Stimulated activated CD8-positive, alpha-beta memory T cell treated with anti-CD3 and anti-CD28 coated beads, Interleukin-4, amount 100 ng/mL, for 48 hours (primary cell): Measurements from ENCODE around the gene YPEL5.

Source experiments
- DNase-seq: peaks from one replicate; pipeline ENCODE4 v3.0.0-alpha.2; 2020

Gene YPEL5

DNA sequence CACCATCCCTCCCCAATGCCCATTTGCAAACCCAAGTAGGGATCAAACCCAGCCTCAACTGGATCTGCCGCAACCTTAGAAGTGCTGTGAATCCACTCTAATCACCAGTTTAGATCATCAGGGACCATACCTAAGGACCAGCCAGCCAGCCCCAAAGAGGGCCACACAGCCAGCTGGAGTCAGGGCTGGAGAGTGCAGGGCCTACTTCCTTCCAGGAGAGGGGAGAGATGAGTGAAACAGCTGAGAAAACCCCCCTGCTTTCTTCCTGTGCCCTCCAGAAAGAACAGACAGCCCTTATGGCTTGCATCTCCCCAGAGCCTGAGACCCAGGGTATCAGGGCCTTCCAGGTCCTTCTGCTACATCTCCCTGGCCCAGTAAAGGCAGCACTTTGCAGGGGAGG lies 25.8 kb downstream of the YPEL5 start:
- no peak for DNase-seq

DNA sequence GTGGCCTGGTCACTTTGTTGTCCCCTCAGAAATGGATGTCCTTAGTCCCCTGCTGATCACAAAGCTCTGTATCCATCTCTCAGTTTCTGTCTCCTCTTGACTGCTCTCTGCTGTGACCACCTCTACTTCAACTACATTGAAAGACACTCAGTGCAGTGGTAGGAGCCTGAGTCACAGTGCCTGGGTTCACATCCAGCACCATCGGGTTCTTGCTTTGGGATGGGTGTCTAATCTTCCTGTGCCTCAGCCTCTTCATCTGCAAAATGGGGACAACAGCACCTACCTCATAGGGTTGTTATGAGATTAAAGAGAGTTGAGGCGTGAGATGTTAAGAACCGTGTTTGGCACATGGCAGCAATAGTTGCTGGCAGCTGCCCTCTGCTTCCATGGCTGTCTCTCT lies 30.6 kb downstream of the YPEL5 start:
- DNase-seq = no peak

DNA sequence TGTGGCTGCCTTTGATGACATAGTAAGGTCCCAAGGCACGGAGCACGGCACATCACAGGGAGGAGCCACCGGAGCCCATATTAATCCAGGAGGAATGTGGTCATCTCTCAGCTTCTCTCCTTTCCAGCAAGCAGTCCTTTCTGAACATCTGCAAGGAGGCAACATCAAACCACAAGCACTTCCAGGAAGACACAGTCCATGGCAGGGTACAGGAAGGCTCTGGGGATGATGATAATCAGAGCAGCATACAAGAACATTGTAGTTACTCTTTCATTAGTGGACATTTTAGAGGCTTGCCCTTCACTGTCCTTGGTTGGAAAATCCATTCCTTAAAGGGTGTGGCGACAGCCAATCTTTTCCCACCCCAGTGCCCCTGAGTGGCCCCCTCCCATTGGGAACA lies 31.1 kb downstream of the YPEL5 start:
- DNase-seq = no peak

DNA sequence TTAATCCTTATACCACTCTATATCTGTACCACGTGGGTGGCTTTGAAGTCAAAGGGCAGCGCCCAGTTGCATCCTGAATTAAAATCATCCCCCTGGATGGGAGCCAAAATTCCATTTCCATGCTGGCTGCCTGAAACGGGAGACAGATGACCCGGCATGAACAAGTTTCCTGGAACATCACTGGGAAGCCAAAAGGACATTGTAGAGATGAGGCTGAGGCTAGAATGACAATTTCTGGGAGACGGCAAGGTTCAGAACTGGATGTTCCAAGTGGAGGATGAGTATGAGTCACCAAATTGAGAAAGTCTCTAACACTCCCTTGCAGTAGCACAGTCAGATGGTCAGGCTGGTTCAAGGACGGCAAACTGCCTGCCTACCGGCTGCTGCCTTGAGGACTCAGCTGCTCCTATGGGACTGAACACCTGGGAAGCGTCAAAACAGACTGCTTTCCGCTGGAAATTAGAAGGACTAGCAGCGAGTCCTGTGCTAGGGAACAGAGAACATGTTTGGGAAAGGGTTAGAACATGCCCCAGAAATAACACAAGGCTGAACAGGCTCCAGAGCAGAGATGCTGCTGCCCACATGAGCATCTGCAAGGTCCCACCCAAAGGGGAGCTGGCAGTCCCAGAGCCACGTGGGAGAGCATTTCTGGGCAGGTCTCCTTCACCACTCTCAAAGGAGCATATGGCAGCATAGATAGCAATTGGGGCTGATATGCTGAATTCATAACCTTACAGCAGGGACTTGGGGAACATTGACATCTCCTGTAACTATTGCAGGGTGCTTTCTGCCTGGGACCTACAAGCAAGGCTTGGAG lies 32.0 kb downstream of the YPEL5 start:
- no peak for DNase-seq

DNA sequence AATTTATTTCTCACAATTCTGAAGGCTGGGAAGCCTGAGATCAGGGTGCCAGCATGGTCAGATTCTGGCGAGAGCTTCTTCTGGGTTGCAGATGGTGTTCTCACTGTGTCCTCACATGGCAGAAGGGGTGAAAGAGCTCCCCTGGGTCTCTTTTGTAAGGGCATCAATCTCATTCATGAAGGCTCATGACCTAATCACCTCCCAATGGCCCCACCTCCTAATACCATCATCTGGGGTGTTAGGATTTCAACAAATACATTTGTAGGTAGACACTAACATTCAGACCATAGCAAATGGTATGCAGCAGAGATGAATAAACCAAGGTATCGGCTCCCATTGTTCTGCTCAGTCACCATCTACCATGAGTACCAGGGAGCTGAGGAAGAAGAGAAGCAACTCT lies 32.7 kb downstream of the YPEL5 start:
- no peak for DNase-seq

DNA sequence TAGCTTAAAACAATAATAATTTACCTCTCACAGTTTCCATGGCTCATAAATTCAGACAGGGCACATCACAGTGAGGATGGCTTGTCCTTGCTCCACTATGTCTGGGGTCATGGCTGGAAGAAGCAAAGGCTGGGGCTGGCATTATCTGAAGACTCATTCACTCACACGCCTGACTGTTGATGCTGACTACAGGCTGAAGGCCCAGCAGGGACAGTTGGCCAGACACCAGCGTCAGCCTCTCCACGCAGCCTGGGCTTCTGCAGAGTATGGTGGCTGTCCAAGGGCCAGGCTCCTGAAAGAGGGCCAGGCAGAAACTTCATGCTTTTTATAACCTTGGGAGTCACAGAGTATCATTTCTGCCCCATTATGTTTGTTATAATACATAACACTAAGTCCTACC lies 33.4 kb downstream of the YPEL5 start:
- no peak for DNase-seq

DNA sequence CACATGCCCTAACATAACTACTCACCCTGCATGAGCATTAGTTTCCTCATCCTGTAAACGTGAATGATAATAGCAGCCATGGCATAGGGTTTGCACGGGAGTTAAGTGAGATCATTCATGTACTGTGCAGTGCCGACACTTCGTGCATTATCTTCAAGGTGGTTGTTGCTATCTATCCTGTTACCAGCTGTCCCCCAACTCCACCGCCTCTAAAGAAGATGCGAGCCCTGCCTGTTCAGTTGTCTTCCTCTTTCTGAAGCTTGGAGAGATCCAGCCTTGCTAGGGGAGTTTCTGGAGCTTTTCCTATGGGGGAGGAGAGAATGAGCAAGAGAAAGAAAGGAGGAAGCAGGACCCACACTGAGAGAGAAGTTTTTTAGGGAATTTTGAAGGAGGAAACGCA lies 34.4 kb downstream of the YPEL5 start:
- DNase-seq = no peak

DNA sequence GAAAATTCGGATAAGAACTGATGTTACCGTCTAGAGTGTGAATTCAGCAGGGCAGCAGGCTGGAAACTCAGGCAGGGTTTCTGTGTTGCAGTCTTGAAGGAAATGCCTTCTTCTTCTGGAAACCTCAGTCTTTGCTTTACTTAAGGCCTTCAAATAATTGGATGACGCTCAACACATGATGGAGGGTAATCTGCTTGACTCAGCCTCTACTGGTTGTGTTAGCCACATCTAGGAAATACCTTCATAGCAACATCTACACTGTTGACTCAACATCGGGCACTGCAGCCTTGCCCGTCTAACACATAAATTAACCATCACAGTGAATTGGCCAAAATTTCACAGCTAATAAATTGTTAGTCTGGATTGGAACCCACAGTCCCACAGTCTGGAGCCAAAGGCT lies 37.2 kb downstream of the YPEL5 start:
- DNase-seq = no peak

DNA sequence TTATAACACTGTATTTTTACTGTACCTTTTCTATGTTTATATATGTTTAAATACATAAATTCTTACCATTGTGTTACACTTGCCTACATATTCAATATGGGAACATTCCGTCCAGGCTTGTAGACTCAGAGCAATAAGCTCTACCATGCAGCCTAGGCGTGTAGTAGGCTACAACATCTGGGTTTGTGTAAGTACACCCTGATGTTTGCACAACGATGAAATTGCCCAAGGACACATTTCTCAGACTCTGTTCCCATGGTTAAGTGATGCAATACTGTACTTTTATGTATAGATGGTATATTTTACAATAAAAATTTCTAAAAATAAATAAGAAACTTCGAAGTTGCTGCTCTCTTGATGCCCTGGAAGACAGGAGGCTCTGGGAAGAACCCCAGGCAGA lies 38.4 kb downstream of the YPEL5 start:
- DNase-seq = no peak

DNA sequence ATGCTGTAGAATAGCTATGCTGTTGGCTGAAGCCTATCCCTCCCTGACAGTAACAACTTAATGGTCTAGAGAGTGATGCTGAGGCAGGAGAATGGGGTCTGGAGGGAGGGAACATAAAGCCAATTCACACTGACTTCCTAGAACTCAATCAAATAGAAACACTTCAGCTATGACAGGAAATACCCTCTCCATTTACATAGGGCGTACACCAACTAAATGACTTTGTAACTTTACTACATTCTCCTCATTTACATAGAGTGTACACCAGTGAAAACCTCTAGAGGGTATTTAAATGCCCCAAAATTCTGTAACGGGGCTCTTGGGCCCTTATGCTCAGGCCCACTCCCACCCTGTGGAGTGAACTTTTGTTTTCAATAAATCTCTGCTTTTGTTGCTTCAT lies 41.5 kb downstream of the YPEL5 start:
- no peak for DNase-seq

DNA sequence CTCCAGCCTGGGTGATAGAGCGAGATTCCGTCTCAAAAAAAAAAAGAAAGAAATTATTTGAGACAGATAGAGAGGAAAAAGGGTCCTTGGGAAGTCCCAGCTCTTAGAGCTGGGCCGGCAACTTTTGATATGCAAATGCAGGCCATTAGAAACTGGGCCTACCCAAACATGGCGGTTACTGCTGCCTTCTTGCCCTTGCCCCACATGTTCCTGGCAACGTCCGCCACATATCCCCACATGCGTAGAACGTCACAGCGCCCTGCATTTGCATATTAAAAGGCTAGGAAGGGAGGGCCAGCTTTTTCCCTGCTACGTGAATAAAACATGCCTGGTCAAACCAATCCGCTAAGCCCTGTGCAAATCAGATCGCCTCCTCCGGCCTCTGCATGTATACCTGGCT lies 43.8 kb downstream of the YPEL5 start:
- DNase-seq = no peak

DNA sequence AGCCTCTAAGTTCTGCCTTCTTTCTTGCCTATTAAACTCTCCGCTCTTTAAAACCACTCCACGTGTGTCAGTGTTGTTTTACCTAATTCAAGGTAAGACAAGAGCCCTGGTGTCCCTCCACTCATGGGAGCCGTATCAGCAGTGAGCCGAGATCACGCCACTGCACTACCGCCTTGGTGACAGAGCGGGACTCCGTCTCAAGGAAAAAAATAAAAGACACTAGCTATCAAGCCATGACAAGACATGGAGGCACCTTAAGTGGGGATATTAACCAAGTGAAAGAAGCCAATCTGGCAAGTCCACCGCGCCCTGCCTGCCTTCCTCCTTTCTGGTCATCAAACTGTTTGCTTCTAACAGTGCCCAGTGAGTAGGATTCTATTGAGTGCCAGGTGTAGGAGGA lies 44.3 kb downstream of the YPEL5 start:
- no peak for DNase-seq

DNA sequence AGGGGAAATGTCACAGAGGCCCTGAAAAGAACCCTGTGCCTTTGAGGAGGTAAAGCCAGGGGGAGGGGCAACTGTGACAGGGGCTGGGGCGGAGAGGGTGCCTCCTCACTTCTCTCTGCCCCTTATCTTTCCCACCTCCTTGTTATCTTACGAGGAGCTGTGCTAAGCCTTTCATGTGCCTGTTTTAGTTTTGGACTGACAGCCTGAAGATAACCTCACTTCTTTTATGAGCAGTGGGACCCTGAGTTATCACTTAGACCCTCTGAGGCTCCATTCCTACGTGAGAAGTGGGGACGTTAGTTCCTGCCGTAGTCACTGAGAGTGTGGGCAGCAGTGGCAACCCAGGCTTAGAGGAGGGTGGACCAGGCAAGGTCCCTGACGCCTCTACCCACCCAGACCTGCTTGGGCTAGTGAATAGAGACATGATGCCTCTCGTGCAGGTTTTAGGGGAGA lies 45.0 kb downstream of the YPEL5 start:
- no peak for DNase-seq

DNA sequence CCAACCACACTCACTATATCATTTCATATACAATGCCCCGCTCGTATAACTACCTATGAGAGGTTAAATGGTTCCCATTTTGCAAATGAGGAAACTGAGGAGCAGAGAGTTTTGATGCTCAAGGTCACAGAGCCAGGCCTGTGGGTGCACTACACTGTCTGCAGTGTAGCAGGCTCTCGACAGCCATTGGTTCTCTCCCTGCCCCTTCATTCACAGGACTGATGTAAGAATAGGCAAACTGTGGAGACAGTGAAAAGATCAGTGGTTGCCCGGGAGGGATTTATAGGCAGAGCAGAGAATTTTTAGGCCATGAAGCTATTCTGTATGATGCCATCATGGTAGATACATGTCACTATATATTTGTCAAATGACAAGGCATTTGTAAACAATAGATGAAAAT lies 45.5 kb downstream of the YPEL5 start:
- DNase-seq = no peak

DNA sequence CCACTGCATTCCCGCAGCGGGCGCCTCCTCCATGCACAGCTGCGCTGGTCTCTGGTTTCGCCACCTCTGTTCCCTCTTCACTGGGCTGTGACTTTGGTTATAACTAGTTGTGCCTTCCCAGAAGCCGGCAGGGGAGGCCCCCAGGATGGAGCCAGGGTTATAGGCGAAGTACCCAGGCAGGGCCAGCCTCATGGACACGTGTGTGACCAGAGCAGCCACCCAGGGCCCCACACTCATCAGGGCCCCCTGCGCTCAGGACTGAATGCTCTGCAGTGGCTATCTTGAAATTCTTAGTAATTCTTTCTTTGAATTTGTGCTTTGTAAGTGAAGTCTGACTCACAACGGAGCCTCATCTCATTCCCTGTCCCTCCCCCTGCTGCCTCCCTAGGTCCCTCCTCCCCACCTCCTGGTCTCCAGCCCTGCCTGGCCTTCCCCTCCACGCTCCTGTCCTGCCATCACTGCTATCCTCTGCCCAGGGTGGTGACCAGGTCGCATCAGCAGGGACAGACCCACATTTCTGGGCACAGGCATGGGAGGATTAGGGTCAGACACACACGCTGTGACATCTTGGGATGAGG lies 46.4 kb downstream of the YPEL5 start:
- DNase-seq = no peak

DNA sequence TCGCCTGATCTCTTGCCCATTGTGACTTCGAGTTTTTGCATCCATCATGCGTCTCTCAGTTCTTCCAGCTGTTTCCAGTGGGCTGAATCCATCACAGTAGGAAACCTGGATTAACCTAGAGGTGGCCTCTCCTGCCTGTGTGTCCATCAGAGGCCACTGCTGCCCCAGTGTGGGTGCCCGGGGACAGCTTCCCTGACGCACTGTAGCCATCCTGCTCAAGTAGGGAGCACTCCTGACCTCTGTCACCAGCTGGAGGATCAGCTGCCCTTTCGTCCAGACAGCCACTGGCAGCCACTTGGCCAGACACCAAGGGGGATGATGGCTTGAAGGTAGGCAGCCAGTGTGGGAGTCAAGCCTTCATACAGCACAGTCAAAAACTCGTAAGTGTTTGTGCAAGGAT lies 47.6 kb downstream of the YPEL5 start:
- DNase-seq = no peak

DNA sequence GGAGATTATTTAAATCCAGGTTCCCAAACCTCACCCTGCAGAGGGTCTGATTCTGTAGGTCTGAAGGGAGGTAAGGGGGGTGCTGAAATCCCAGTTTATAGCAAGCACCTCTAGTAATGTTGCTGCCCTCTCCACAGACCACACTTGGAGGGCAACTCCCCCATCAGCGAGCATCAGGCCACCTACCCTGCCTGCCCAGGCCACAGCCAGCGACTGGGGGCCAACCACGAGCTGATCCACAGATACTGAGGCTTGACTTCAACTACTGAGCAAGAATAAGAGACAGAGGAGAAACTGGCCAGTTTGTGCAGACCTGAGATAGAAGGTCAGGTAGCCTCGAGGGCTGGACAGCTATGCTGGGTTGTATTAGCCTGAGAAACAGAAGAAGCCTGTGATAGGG lies 48.2 kb downstream of the YPEL5 start:
- DNase-seq = no peak

DNA sequence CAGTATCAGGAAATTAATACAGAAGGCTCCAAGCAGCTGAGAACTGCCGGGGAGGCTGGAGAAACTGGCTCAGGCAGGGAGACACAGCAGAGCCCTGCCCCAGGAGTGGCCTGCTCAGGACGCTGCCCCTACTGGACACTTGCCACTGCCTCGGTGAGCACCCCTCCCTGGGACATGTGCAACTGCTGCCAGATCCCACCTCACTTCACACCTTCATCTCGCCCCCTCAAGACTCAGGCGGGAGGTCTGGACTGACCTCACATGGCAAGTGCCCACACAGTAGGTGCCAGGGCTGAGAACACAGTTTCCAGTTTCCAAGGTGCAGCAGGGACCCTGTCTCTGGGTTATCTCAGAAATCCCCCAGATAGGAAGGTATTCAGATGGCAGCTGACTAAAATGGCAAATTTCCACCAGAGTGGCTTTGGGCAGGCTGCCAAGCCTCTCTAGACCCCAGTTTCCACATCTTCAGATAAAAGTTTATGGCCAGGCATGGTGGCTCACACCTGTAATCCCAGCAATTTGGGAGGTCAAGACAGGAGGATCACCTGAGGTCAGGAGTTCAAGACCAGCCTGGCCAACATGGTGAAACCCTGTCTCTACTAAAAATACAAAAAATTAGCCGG lies 50.9 kb downstream of the YPEL5 start:
- no peak for DNase-seq

DNA sequence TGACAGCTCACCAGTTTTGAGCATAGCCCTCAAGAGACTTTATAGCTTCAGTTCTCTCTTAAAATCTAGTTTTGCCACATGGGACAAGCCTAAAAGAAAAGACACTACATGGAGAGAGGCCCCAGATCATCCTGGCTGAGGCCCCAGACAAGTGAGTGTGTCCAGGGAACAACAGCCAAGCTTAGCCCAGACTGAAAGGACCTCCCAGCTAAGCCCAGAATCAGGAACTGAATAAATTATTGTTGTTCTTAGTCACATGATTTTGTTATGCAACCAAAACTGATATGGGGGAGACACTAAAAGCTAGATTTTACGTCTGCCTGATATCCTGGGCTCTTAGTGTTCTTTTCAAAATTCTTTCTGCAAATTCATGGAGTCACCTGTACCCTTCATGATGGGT lies 55.2 kb downstream of the YPEL5 start:
- no peak for DNase-seq

DNA sequence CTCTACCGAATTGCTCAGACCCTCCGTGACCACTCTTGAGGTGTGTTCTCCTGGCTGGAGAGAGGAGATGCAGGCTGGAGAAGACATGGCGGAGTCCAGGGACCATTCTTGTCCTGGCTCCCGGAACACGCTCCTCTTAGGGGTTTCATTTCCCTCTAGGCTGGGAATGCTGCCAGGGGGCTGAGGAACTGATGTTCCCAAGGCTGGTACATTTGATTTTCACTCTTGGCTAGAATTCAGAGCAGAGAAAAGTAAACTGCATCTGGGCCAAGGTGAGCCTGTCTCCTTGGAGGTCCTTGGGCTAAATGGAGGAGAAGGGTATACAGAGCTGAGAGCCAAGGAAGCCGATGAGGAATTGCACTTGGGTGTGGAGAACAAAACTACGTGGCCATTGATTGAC lies 56.3 kb downstream of the YPEL5 start:
- no peak for DNase-seq

DNA sequence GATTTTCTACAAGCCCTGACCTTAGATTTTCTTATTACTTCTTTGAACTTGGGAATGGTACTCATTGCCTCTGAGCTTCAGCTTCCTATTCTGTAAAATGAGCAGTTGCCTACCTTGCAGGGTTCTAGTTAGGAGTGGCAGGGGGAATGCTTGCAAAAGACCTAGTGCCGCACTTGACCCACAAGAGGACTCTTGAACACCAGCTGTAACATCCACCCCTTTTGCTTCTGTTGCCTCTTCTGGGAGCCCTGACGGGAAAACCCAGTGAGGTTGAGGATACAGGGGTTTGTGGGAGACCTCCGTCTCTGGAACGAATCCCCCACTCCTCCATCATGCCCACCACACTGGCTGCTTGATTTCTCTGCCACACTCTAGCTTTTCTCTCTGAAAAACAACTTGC lies 57.5 kb downstream of the YPEL5 start:
- DNase-seq = no peak

DNA sequence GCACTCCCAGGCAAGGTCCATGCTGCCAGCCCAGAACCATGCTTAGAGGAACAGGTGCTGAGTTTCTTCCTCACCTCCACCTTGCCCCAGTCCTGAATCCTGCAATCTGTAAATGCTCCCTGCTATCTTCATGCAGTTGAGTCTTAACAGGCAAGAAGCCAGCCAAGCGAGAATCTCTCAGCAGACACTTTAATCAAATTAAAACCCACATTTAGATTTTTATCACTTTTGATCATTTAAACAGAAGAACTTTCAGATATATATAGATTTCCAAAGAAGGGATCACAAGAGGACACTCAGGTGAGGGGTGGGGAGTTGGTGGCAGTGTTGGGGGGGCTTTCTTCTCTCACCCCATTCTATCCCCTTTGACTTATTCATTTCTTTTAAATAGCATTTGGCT lies 58.6 kb downstream of the YPEL5 start:
- no peak for DNase-seq

DNA sequence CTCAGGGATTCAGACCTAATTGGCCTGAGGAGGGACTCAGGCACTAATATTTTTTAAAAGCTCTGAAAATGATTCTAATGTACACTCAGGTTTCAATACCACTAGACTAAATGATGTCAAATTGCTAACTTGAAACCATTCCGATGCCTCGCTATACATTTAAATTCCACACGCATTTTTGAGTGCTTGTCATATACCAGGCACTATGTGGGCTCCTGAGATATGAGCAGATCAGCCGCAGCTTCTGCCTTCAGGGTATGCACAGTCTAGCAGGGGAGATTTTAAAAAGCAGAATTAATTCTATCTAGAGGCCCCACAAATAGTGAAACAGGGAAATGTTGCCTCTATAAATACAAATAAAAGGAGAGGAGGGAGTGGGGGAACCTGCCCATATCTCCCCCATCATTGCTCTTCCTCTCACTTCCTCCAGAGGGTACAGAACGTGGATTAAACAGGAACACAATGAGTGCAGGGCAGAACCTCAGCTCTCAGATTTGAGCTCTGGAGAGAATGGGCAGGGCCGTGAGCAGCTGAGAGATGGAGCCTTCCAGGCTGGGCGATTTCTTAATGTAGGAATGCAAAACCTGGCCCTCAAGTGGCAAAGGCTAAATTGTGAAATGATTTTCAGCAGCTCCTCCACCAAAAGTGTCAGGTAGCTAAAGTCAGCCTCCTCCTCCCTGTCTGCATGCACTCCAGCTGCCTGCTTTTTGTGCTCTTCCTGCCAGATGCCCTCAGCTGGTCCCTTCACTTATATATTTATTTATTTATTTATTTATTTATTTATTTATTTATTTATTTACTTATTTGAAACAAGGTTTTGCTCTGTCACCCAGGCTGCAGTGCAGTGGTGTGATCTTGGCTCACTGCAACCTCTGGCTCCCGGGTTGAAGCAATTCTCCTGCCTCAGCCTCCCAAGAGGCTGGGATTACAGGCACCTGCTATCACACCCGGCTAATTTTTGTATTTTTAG lies 59.9 kb downstream of the YPEL5 start:
- no peak for DNase-seq
